ENCODE data around the gene PNLIPRP3. TPM values are rescaled to one million over a fixed set of nuclear protein-coding genes. Genes with fewer than 3 reads are reported as not detected.

PNLIPRP3 gene
- total RNA-seq, 4 donors from 2014 or later = 27.2 to 82.8 (median 45.7) TPM

GRCh38 chr10:116472891-116473290 is 45.2 kb downstream of the PNLIPRP3 start:
- intact Hi-C loops (cut with DNase I; ENCODE audit: low total_unique reads) = no loop called here
- TF ChIP-seq CTCF (IDR thresholded peaks at IDR 0.05) (no peak), POLR2A (IDR thresholded peaks at IDR 0.05) (no peak)
- WGBS, 2 donors = 34 to 39% methylated on average over 4 of the region's 4 CpGs
- DNase-seq (ENCODE audit: low spot score in 2 of 2) = no peak
- H3K4me3 ChIP-seq (ENCODE audit: low read depth, poor library complexity, severe bottlenecking) = no peak overlapping the region

GRCh38 chr10:116475866-116476265 is 48.2 kb downstream of the PNLIPRP3 start:
- 62 to 82% methylated on average over 4 of the region's 4 CpGs for WGBS, 2 donors
- intact Hi-C loops (cut with DNase I; ENCODE audit: low total_unique reads) = no loop called here
- no peak for DNase-seq (ENCODE audit: low spot score in 2 of 2)
- TF ChIP-seq POLR2A (IDR thresholded peaks at IDR 0.05) = no peak
- TF ChIP-seq CTCF (IDR thresholded peaks at IDR 0.05) = no peak
- H3K4me3 ChIP-seq (ENCODE audit: low read depth, poor library complexity, severe bottlenecking) = no peak overlapping the region

DNA sequence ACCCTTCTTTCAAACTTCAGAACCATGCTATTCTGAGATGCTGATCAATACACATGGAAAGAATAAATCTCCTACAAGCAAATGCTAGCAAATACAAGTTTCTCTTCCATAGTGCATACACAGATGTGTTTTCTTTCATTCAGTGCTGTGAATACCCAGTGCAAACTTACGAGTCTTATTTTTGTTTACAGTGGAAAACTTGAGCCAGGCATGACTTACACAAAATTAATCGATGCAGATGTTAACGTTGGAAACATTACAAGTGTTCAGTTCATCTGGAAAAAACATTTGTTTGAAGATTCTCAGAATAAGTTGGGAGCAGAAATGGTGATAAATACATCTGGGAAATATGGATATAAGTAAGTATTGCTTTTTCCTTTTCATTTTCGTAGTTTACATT is 48.8 kb downstream of the PNLIPRP3 start:
- intact Hi-C loops (cut with DNase I; ENCODE audit: low total_unique reads) = no loop called here
- TF ChIP-seq CTCF (IDR thresholded peaks at IDR 0.05) (no peak), POLR2A (IDR thresholded peaks at IDR 0.05) (no peak)
- WGBS, 2 donors = 62 to 63% methylated on average over 4 of the region's 4 CpGs
- no peak for DNase-seq (ENCODE audit: low spot score in 2 of 2)
- no peak overlapping the region for H3K4me3 ChIP-seq (ENCODE audit: low read depth, poor library complexity, severe bottlenecking)

- DNase-seq (ENCODE audit: low spot score in 2 of 2) = no peak
- intact Hi-C loops (cut with DNase I; ENCODE audit: low total_unique reads) = no loop called here
- 63 to 69% methylated on average over 12 of the region's 12 CpGs for WGBS, 2 donors
- TF ChIP-seq POLR2A (IDR thresholded peaks at IDR 0.05) (no peak), CTCF (IDR thresholded peaks at IDR 0.05) (no peak)
- no peak overlapping the region for H3K4me3 ChIP-seq (ENCODE audit: low read depth, poor library complexity, severe bottlenecking)
Observed at GRCh38 chr10:116477986-116478664, 50.5 kb downstream of the PNLIPRP3 start.

GRCh38 chr10:116486770-116487448 is 59.3 kb downstream of the PNLIPRP3 start:
- TF ChIP-seq CTCF (IDR thresholded peaks at IDR 0.05) = no peak
- TF ChIP-seq POLR2A (IDR thresholded peaks at IDR 0.05) = no peak
- DNase-seq (ENCODE audit: low spot score in 2 of 2) = no peak
- H3K4me3 ChIP-seq (ENCODE audit: low read depth, poor library complexity, severe bottlenecking) = no peak overlapping the region
- 75 to 81% methylated on average over 7 of the region's 7 CpGs for WGBS, 2 donors
- intact Hi-C loops (cut with DNase I; ENCODE audit: low total_unique reads) = no loop called here

Data from lower leg skin (tissue), 4 donors.